Body of pancreas (tissue), 4 donors: ENCODE measurements around the gene MUC20.

Experiments
- CTCF ChIP-seq, 7 experiments: fragments of 450-650 bp in 4 of 7; fragments of 200-600 bp in 3 of 7; sonication (generic) in 3 of 7; IDR thresholded peaks; one replicate each; pipeline ENCODE4 v1.5.1; 2016 to 2019; ENCODE audit warnings: antibody characterized with exemption in 7 of 7
- POLR2A ChIP-seq, 3 donors: fragments of 450-650 bp; IDR thresholded peaks; one replicate each; pipeline ENCODE4 v1.6.1; 2016; ENCODE audit warnings: antibody characterized with exemption in 3 of 3, mild to moderate bottlenecking in 2 of 3

- TF ChIP-seq CTCF (IDR thresholded peaks at IDR 0.05): no peak
- no peak for TF ChIP-seq POLR2A (IDR thresholded peaks at IDR 0.05)
Measured at GRCh38 chr3:195763076-195763830, 42.5 kb downstream of the MUC20 start.
